Fibroblast of the conjunctiva (primary cell): Measurements from ENCODE around the gene GLB1L3.
"Not testable (repeated sequence)": the region's sequence is repeated elsewhere in the genome, so short reads cannot be mapped to it uniquely, and the experiment has no call there.

Experiments used
- DNase-seq: peaks from one replicate; pipeline ENCODE4 v3.0.0-alpha.2; 2010; ENCODE audit warnings: low read depth

GLB1L3 gene

DNA sequence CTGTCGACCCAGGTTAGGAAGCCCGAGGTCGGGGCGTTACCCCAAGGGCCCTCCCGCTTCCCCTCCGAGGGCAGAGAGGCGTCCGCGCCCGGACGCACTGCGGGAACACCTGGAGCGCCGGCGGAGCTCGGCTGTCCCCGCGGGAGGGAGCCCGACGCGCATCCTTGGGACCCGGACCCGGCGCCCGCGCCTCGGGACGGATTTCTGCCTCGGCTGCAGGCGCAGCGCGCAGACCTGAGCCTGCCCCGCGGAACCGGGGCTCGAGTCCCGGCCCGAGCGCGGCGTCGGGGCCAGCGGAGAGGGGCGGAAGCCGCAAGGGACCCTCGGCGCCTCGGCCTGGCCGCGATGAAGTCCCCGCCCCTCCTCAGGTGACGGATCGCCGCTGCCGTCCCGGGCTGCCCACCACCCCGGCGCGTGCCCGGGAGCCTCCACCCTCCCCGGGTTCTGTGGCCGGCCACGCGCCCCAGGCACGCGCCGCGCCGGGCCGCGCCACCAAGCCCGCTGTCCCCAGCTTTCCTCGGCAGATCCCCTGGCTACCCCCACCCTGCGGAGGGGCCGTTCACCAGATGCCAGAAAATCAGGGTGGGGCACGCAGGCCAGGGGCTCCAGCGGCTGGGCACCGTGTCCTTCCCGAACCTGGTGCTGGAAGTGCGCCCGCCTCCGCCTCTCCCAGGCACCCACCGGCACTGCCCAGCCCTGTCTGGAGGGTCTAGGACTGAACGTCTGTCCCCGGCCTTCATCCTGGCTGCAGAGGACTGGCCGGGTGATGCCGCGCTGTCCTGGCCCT lies 410 bp downstream of the GLB1L3 start:
- DNase-seq: no peak

DNA sequence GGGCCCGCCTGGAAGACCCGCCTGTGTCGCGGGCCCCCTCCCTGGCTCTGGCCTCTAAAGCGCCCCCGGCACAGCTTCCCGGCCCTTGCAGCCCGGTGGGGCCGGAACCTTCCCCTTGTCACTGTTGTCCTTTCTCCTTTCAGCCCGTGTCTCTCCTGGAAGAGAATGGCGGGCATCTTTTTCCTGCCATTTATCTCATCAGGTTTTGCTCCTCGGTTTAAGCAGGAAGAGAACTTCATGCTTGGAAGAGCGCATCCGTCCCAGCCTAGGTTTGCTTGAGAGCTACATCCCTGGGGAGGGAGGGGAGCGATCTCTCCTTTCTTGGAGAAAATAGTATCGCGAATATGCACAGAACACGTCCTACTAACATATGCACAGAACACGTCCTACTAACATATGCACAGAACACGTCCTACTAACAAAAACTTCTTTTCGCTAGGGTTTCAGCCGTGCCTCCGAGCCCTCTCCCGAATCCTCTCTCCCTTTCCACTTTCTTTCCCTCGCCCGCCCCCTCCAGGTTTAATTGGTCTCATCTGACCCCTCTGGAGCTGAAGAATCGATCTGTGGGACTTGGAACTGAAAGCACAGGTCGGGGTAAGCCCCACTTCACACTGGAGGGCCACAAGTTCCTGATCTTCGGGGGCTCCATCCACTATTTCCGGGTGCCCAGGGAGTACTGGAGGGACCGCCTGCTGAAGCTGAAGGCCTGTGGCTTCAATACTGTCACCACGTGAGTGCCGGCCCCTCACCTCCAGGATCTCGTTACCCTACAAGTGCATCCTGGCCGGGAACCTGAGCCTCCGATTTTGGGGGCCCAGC lies 1.2 kb downstream of the GLB1L3 start:
- no peak for DNase-seq

DNA sequence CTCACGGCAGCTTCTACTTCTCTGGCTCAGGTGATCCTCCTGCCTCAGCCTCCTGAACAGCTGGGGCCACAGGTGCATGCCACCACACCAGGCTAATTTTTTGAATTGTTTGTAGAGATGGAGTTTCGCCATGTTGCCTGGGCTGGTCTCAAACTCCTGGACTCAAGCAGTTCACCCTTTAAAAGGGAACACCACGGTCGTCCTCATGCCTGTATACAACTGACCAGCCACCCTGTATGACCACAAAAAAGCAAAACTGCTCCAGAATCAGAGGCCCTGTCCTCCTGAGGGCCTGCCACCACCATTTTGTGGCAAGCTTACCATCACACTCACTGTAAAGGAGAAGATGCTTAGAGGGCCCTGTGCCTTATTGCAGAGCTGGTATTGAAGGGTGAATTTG lies 2.2 kb downstream of the GLB1L3 start:
- no peak for DNase-seq

DNA sequence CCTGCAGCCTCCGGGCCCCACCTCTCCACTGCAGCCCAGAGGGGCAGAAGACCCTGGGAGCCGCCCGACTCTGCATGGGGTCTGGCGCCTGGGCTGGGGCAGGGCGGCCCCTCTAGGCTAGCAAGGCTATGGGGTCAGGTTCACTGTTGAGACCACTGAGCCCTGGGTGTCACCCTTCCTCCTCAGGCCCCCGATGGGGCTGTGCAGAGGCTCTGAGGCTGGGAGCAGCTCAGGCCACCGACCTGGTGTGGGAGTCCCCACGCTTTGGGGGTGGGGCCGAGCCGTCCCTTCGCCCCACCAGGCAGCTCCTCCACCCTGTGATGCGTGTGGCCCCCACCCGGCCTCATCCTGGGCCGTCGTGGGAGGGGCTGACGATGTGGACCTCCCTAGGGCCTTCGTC lies 5.5 kb downstream of the GLB1L3 start:
- DNase-seq: not testable (repeated sequence)

DNA sequence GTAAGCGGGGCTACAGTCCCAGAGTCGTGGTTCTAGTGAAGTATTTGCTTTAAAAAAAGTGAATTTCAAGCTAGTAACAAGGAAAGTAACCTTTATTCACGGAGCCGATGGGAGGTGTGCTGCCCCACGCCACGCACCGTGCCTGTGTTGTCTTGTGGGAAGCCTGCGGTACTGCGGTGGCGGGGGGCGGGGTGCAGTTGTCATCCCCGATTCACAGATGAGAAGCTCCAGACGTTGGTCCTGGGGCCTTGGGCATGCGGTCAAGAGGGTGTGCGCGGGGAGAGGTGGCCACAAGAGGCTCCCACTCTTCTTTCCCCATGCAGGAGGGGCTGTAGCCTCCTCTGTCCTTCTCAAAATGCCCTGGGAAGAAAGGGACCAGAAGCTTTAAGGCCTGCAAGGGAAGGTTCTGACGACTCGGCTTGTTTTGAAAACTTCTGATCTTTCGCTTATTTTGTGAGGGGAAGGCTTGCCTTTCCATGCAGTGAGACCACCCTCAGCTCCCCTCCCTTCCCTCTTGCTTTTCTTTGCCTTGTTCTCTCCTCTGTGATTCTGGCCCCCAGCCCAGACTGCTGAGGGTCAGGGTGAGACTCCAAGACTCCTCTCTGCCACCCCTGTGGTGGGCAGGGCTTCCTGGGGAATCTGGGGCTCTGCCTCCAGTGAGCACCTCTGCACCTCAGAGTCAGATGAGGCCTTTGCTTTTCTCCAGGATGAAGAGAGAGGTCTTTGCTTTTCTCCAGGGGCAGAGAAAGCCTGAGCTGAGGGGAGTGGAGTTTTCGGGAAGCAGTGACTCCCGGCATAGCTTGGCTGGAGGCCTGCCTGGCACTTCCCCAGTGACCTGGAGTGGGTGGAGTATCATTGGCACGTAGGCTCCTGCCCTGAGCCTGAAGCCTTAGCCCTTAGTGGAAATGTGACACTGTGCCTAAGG lies 6.2 kb downstream of the GLB1L3 start:
- DNase-seq: no peak

DNA sequence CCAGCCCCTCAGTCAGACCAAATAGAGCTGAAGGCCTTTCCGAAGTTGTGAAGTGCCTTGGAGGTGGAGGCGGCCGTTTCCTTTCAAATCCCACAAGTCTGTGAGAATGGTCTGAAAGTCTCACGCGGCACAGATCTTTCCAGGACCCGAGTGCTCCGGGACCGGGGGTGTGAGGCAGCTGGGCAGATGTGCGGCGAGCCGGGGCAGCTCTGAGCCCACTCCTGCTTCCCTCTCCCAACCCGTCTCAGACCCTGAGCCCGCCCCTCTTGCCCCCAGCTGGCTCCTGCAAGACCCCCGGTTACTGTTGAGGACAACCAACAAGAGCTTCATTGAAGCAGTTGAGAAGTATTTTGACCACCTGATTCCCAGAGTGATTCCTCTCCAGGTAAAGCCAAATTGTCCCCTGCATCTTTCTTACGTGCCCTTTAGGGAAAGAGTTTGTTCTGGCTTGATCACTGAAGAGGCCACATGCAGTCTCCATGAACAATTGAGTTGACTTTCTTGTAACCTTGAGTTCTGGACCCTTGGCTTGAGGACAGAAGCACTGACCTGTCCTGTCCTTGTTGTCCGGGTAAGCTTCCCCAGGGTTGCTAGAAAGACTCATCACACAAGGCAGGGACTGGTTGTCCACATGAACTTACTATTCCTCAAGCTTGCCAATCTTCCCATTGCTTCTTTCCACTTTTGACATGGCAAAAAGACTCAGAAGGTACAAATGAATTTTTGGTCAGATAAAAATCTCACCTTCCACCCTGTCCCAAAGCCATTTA lies 7.5 kb downstream of the GLB1L3 start:
- DNase-seq: no peak

DNA sequence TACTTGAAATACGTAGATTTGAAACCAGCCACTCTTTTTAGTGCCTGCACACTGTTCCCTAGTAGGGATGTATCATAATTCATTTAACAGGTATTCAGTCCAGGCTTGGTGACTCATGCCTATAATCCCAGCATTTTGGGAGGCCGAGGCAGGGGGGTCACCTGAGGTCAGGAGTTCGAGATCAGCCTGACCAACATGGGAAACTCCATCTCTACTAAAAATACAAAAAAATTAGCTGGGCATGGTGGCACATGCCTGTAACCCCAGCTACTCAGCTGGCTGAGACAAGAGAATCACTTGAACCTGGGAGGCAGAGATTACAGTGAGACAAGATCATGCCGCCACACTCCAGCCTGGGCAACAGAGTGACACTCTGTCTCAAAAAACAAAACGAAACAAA lies 8.2 kb downstream of the GLB1L3 start:
- DNase-seq: not testable (repeated sequence)

DNA sequence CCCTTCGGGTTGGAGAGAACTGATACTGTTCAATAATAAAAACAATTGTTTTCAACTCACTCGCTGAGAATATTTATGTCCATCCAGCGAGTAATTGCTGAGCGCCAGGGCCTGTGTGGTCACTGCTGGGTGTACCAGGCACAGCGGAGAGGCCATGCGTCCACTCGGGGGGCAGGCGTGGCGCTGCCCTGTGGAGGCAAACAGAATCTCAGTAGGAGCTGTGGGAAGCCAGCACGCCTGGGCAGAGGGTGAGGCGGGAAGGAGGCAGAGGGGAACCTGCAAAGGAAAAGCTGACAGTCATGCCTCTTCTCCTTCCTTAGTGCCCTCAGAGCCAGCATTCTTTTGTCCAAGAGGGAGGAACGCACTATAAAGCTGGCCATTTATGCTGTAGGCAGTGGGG lies 11.4 kb downstream of the GLB1L3 start:
- DNase-seq: no peak

DNA sequence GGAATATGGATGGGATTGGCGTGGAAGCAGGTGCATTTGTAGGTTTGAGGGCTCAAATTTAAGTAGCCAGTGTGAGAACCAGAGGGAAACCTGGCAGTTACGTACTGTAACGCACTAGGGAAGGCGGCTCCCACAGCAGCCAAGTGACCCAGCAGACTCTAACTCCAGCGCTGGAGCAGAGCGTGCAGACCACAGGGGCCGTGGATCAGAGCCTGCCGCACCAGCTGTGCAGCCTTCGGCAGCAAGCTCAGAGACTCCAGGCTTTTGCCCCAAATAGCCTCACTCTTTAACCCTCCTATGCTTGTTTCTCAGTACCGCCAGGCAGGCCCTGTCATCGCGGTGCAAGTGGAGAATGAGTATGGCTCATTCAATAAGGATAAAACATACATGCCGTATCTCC lies 12.3 kb downstream of the GLB1L3 start:
- no peak for DNase-seq

DNA sequence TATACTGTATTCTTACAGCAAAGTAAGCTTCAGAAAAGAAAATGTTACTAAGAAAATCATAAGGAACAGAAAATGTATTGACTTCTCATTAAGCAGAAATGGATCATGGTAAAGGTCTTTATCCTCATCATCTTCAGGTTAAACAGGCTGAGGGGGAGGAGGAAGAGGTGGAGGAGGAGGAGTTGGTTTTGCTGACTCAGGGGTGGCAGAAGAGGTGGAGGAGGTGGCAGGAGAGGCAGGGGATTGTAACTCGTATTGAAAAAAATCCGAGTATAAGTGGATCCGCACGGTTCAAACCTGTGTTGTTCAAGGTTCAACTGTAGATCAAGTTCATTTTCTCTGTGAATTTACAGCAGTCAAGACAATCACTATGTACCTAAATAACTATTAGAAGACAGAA lies 13.0 kb downstream of the GLB1L3 start:
- no peak for DNase-seq

DNA sequence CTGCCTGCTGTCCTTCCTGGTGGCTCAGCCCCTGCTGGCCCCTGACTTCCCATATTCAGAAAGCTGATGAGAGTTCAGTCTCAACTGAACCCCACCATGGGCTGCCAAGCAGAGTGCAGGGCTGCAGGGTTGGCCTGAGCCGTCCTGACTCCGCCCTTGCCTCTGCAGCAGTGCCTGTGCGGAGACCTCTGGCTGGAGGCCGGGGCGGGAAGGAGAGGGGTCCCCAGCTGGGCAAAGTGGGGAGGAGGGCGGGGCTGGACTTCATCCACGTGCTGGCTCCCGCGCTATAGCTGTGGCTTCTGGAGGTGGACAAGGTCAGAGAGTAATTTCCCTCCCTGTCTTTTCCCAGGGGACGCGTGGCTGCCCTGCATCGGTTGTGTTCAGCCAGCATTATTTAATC lies 13.6 kb downstream of the GLB1L3 start:
- no peak for DNase-seq

DNA sequence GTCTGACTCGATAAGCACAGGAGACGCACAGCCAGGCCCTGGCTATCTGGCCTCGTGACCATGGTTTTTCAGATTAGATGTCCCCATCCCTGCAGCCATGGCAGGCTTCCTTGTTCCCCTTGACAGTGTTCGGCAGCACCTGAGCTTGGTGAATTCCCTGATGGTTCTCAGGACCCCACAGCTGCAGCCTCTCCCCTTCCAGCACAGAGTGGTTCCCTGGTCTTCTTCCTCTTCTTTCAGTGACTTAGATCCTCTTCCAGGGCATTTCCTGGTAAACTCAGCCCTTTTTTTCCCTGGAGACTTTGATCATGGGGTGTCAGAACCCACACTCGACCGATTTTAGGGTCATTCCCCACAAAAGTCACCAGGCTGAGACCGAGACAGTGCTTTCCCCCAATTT lies 14.5 kb downstream of the GLB1L3 start:
- DNase-seq: no peak

DNA sequence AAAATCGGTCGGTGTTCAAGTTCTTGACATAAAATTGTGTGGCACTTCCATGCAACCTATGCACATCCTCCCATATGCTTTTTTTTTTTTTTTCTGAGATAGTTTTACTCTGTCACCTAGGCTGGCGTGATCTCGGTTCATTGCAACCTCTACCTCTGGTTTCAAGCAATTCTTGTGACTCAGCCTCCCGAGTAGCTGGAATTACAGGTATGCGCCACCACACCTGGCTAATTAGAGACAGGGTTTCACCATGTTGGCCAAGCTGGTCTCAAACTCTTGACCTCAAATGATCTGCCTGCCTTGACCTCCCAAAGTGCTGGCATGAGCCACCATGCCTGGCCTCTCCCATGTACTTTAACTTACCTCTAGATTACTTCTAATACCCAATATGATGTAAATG lies 15.0 kb downstream of the GLB1L3 start:
- DNase-seq: no peak

DNA sequence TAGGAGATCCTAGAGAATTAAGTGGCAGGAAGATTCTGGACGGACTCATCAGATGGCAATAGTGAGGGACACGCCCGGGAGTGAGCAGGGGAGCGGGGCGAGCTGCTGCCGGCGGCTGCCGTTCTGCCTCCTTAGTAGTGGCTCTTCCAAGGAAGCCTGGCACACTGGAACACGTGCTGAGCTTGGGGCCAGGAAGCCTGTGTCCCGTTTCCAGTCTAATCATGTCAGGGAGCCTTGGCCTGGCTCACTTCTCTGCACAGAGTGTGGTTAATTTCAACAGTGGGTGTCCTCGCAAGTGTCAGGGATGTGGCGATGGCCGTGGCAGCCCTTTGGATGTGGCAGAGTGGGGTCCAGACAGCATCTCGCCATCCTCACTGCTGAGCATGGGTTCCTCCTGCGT lies 16.5 kb downstream of the GLB1L3 start:
- no peak for DNase-seq

DNA sequence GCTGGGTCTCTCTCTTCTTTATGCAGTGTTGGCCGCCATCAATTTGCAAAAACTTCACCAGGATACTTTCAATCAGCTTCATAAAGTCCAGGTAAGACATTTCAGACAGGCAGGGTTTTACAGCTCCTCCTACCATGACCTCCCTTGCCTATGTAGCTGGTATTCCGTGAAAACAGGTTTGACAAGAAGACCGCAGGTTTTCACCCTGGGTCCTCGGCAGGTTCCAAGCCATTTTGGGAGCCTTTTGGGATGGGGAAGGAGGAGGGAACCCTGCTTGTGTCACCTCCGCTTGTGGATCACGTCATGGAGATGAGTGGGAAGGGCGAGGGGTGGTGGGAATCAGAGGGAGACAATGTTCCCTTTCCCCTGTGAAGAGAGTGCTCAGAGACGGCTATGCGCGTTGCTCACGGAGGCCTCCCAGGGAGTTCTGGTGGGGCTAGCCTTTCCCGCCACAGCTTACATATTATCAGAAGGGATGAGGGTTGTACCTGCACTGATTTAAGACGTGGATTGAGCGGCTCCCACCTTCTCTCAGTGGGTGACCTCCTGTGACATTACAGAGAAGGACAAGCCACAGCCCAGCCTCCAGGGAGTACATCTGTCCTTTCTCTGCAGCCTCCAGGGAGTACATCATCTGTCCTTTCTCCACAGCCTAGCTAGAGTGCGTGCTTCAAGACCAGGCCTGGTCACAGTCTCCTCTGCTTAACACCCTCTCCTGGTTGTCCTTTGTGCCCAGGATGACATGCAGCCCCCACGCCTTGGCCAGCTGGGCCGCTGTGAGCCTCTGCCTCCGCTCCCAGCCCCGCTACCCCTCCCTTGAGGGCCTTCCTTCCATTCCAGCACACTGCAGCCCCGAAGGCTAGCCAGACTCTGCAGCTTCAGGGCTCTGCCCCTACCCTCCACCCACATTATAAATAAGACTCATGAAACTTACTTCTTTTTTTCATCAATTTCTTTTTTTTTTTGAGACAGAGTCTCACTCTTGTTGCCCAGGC lies 17.2 kb downstream of the GLB1L3 start:
- no peak for DNase-seq

DNA sequence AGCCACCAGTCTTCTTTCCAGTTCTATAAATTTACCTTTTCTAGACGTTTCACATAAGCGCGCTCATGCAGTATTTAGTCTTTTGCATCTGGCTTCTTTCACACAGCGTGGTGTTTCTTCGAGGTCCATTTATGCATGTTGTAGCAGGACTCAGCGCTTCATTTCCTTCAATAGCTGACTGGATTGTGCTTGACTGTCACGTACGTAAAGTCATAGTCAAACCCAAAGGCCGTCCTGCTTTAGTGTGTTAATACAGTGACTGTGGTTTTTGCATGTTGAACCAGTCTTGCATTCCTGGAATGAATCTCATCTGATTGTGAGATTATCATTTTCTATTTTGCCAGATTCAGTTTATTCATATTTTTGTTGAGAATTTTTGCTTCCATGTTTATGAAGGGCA lies 18.5 kb downstream of the GLB1L3 start:
- no peak for DNase-seq

DNA sequence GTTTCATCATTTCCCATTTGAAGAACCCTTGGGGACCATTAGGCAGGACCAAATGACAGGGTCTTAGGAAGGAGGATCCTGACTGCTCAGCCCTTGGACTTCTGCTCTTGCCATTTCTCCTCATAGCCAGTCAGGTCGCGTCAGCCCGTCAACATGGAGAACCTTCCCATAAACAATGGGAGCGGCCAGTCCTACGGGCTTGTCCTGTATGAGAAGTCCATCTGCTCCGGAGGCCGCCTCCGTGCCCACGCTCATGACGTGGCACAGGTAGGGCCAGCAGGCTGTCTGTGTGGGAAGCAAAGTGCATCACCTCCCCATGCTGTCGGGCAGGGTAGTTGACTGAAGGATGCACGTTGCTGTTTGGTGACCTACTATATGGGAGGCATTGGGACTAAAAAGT lies 36.0 kb downstream of the GLB1L3 start:
- no peak for DNase-seq

DNA sequence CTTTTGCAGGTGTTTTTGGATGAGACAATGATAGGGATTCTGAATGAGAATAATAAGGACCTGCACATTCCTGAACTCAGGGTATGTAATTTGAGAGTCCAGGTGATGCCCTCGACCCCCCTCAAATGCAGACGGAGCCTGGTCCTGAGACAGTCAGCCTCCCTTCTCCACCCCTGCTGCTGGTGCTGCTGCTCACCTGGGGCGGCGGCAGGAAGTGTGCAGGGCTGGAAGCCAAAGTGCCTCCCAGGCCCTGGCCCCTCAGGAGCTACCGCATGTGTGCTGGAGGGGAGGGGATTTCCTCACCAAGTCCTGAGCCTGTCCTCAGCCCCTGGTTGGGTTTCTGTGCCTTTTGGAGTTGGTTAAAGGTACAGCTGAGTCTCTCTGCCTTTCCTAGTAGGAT lies 36.6 kb downstream of the GLB1L3 start:
- no peak for DNase-seq

DNA sequence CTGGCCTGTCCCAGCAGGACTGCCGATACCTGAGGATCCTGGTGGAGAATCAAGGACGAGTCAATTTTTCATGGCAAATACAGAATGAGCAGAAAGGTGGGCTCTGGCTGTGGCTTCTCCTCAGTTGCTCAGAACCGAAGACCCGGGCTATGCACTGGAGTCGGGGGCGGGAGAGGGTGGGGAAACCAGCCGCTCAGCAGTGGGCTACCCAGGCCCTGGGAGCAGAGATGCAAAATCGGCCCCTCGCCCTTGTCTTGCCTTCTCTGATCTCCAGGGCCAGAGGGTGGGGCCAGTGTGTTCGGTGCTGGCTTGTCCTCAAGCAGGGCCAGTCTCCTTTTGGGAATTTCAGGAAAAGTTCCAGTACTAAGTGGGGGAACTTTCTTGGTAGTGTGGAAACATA lies 37.2 kb downstream of the GLB1L3 start:
- DNase-seq: no peak

DNA sequence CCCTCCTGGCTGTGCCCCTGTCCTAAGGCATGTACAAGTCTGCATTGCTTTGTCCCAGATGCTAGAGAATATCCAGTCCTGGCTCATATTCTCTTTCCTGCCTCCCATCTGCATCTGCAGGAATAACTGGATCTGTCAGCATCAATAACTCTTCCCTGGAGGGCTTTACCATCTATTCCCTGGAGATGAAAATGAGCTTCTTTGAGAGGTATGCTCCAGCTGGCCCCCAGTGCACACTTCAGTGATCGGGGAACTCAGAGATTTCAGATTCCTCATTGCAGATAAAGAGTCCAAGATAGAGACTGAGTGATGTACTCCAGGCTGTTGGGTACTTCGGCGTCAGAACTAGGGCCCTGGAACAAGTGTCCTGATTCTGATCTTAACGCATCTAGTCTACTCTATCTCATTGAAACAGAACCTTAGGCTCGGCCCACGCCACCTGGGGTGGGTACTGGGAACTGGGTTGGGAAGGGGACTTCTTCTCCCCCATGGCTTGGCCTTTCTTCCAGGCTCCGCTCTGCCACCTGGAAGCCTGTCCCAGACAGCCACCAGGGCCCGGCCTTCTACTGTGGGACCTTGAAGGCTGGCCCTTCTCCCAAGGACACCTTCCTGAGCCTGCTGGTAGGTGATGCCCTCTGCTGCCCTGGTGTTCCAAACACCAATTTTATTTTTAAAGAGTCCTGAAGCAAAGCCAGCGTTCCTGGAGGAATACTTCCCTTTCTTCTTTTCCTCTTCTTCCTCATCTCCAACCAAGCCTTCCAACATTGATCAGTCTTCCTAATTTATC lies 37.8 kb downstream of the GLB1L3 start:
- no peak for DNase-seq
